ENCODE data around the gene WWOX.
"Not testable (repeated sequence)": the region's sequence is repeated elsewhere in the genome, so short reads cannot be mapped to it uniquely, and the experiment has no call there.

Gene WWOX

DNA sequence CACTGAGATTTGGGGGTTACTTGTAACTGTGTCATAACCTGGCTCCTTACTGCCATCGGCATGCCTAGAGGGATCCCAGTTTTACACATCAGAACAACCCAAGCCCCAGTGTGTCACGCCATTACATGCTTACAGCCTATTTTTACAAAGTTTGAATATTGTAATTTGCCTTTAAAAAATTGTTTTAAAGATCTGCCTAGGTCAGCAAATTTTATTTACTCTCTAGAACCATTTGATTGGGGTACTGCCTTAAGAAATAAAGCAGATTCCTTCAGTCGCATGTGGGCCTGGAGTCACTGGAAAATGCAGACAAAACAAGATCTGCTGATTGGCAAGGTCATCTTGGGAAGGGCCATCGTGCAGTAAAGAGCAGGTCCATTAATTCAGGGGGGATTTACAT lies 566.9 kb downstream of the WWOX start:
- no peak for DNase-seq (ENCODE audit: extremely low read depth in 1 of 2, low read depth in 1 of 2)

DNA sequence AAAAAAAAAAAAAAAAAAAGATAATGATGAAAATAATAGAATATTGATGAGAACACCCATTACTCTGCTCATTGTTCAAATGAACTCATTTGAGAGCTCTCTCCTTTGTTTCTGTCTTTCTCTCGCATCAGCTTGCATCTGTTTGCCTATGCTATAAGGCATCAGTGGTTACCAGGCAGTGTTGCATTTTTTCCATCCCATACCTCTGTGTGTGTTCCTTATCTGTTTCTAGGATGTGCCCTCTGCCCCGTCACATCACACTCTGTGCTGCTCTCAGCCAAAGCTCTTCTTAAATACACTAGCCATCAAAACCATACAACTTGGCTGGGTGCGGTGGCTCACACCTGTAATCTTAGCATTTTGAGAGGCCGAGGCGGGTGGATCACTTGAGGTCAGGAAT lies 568.2 kb downstream of the WWOX start:
- DNase-seq (ENCODE audit: extremely low read depth in 1 of 2, low read depth in 1 of 2), result no peak

DNA sequence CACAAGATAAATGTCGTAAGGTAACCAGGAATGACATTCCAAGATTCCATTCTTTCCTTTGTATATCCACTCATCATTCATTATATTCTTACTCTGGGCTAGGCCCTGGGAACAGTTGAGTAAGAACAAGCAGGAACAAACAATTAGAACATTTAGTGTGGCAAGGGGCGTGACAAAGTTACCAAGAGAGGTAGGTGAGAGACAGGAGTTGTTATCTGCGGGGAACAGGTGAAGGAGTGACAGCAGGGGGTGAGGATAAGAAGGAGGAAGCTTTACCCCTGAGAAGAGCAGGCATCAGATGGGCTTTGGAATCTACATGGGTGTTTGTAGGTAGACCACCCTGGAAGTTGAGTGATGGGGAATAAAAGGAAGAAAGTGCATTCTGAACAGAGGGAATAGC lies 568.9 kb downstream of the WWOX start:
- no peak for DNase-seq (ENCODE audit: extremely low read depth in 1 of 2, low read depth in 1 of 2)

DNA sequence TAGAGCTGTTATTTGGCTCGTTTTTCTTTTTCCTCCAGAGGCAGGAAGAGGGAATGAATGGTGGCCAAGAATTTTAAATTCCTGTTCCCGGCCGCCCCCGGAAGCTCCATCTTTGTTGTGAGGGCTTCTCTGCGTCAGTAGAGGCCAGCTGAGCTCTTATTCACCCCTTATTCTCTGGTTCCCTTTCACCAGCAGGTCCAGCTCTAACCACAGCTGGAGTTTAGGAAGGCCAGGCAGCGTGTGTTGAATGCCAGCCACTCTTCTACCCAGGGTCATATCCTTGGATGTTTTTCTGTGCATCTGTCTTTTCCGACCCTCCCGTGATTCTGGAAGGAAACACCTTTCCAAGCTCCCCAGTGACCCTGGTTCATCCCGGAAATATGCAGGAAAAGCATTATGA lies 570.5 kb downstream of the WWOX start:
- DNase-seq (ENCODE audit: extremely low read depth in 1 of 2, low read depth in 1 of 2), result no peak

DNA sequence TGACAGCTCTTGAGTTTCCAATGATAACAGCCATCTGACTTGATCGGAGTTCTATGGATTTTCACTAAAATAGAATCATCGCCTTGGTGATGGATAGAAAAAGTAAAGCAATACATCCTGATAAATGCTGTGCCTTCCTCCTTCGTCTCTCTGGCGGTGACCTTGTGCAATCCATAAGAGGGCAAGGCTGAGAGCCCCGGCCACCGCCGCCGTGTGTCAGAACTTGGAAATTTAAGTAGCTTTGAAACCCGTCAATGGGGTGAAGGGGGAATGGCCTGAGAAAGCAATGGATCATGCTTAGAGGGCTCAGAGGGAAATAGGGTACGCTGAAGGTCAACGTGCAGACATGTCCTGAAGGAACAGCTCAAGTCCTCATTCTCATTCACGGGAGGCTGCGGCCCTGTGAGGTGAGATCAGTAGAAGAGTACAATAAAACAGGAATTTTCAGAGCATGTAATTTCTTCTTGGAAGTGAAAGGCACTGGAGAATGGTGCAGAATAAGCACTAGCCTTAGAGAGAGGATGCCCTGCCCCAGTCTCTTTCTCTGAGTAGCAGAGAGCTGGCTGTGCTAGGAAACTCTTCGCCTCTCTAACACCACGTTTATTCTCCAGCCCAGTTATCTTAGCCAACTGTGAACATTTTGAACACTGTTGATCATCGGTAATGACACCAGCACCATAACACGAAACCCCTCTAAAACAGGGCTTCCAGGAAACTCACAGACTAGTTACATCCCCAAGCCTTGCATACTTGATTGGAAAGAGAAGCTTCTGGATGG lies 573.5 kb downstream of the WWOX start:
- no peak for DNase-seq (ENCODE audit: extremely low read depth in 1 of 2, low read depth in 1 of 2)

DNA sequence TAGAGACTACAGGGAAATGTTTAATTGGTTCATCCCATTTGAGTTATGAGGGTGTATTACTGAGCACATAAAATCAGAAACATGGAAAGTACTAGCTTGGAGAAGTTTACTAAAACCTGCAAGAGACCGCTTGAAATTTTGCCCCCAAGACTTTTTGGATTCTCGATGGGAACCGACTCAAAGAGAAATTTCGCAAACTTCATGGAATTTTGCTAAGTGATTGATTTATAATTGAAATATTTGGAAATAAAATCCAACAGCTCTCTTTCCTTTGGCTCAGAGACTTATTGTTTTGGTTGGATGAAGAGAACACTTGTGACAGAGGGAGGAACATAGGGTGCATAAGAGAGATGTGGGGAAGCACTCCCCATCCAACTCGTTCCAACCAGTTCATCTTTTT lies 574.4 kb downstream of the WWOX start:
- DNase-seq (ENCODE audit: extremely low read depth in 1 of 2, low read depth in 1 of 2), result no peak

DNA sequence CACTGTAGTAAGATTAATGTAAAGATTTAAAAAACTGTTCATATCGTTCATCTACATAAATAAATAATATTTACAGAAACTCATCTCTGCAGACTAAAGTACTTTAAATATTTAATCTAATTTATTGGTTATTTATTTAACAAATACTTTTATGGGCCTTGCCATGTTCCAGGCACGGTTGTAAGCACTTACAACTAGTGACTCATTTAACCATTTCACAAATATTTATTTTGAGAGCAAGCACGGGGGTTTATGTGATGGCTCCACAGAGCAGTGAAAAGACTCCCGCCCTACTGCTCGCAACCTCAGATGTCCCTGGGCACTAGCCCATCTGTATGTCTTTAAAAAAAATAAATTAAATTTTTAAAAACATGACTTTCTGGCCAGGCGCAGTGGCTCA lies 575.9 kb downstream of the WWOX start:
- DNase-seq (ENCODE audit: extremely low read depth in 1 of 2, low read depth in 1 of 2), result no peak

DNA sequence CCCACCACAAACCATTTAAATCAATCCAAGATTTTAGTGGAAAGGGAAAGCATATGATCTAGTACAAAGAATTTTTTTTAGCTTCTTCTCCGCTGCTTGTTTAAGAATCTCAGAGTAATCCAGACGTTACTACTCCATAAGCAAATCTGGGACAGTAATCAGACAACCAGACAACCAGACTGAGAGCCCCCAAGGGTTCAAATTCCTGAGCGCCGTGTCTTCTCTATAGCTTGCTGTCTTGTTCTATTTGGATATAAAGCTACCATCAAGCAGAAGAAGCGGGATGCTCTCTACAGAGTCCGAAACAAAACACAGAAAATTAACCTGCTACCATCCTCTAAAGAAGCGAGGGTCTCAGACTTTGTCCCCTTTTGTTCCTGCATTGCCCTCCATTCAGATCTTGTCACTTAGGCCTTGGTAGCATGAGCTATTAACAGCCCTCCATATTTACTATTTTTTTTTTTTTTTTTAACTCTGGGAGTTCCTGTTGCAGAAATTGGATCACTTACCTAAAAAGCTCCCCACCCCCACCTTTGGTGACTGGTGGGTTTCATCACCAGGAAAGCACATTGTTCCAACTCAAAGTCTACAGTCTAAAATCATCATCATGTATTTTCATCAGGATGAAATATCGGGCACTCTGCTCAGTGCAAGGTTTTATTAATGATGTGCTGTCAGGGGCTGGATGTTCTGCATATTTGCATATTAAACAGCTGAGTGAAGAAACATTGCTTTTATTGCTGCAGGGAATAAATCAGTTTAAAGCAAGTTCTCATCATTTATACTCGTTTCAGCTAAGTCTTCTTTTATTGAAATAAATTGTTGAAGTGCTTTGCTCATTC lies 576.7 kb downstream of the WWOX start:
- no peak for DNase-seq (ENCODE audit: extremely low read depth in 1 of 2, low read depth in 1 of 2)

DNA sequence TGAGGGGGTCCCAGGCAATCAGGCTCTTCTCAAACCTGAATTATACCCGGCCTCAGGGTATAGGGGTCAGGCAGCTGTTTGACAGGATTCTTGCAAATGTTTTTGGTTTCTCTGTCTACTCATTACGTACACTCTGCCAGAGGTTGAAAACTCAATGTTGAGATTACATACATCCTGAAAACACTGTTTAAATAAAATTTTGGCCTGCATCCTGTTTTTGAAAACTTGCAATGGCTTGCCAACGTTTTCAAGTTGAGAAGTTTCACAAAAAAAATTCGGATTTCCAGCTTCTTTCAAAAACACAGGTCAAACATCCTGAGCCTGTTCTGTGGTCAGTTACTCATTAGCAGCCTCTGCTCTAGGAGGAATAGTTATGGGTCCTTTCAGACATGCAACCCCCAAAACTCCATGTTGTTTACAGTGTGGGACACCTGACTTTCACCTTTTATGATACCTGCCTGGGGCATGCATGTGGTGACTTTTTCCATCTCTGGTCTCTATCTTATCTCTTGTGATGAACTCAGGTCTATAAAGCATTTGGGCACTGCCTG lies 577.8 kb downstream of the WWOX start:
- no peak for DNase-seq (ENCODE audit: extremely low read depth in 1 of 2, low read depth in 1 of 2)

DNA sequence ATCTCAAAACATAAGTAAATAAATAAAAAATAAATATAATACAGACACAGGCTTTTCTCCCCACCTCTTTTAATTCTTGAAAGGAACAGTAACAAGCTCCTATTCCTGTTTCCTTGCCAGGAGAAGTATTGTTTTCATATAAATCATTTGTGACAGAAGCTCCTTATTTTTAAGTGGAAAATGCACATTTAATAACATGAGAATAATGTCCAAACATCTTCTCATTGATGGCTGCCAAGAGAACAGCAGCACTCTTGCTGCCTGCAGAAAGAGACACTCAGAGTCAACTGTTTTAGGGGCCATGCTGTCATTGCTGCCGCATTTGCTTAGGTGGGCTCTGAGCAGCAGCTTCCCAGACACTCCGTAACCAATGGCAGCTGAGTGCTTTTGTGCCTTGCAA lies 580.1 kb downstream of the WWOX start:
- no peak for DNase-seq (ENCODE audit: extremely low read depth in 1 of 2, low read depth in 1 of 2)

DNA sequence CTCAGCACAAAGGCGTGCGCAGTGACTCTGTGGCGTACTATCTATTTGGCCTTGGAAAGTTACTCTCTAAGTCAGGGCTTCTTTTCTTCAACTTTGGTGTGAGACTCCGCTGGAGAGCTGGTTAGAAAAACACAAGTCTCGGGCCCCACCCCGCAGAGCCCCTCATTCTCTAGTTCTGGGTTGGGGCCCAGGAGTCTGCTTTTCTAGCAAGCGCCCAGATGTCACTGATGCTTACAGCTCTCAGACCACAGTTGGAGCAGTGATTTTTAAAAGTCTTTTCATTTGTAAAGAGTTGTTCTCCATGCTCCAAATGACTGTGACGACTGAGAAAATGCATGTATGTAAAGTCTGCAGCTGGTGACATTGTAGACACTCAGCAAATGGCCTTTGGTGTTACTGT lies 582.3 kb downstream of the WWOX start:
- DNase-seq (ENCODE audit: extremely low read depth in 1 of 2, low read depth in 1 of 2), result no peak

DNA sequence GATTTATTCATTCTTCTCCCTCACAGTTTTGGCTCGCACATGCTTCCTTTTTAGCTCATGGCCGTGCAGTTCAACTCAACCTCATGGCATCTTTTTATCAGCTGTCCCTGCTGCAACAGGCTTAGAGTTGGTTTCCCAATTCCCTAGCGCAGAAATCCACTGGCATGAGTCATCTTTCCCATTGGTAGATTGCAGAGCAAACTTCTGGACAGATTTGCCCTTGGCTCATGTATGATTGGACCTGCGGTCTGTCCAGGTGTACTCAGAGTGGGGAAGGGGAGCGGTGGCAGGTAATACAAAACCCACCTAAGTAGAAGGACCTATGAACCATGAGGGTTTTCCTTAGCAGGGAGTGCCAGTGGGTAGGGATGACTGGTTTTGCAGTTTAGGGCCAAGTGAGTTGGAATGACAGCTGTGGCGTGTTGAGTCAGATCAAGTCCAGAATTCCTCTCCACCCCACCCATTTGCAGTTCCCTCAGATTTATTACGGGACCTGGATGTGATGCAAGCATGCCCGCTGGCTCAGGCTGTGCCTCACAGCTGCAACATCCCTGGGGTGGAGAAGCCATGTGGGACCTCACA lies 584.7 kb downstream of the WWOX start:
- no peak for DNase-seq (ENCODE audit: extremely low read depth in 1 of 2, low read depth in 1 of 2)

DNA sequence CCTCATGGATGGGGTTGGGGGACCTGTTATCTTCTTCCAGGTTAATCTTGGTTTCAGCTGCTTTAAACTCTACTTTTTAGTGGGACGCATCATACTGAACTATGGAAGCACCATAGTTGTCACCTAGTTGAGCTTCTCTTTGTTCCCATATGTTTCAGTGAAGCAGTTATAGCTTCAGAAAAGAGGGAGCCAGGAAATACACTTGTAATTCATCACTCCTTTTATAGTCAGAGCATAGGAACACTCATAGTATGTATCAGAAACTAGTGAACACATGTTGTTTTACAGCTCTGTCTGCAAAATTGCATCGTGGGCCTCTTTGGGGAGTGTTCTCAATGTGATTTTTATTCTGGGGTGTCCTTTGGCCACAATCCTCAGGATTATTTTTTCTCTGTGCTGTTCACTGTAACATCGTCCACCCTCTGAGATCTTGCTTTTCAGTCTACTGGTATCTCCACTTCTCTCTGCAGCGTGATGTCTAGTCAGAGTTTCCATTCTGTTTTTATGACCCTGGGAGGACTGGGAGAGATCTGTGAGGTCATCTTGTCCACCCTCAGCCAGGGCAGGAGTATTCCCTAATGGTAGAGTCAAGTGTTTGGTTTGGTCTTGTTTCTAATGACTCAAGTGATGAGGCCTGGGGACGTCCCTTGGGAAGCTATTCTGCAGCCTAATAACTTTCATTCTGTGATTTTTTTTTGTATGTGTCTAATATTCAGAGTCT lies 585.4 kb downstream of the WWOX start:
- DNase-seq (ENCODE audit: extremely low read depth in 1 of 2, low read depth in 1 of 2), result no peak

DNA sequence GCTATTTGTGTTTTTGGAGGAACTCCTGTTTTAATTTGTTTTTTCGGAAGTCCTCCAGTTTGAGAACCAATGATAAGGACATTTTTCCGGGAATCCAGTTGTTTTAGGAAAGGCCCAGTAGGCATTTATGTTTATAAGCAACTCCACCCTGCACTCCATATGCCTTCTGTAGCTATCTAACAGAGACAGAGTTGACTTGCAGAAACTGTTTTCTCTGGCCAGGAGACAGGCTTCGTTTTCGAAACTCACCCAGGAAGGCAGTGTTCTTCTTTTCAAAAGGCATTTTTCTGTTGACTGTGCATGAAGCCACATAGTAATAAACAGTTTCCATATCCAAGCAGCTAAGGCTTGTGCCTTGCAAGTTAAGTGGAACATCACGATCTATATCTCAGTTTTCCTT lies 587.1 kb downstream of the WWOX start:
- DNase-seq (ENCODE audit: extremely low read depth in 1 of 2, low read depth in 1 of 2), result no peak

DNA sequence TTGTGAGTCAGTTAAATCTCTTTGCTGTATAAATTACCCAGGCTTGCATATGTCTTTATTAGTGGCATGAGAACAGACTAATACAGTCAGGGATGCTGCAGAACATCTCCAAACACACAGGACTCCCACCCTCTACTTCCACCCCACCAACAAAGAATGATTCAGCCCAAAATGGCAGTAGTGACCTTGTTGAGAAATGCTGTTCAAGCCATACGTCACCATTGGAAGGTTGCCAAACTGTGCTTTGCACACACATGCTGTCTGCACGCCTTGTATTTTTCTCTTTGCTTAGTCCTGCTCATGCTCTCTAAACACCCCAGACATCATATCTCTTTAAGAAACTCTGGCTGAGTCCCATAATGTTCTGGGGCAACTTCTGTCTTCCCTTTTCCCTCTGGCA lies 589.6 kb downstream of the WWOX start:
- no peak for DNase-seq (ENCODE audit: extremely low read depth in 1 of 2, low read depth in 1 of 2)

DNA sequence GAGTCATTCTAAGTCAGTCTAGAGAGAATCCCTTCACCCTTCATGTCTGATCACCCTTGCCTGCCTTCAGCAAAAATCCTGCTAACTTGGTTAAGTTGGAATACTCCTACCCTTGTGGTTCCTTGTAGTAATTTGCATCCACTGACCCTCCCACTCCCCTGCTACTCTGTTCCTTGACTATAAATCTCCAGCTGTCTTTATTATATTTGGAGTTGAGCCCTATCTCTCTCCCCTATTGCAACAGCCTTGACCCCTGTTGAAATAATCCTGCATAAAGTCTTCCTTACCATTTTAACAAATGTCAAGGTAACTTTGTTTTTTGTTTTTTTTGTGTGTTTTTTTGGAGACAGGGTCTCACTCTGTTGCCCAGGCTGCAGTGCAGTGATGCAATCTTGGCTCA lies 590.1 kb downstream of the WWOX start:
- no peak for DNase-seq (ENCODE audit: extremely low read depth in 1 of 2, low read depth in 1 of 2)

DNA sequence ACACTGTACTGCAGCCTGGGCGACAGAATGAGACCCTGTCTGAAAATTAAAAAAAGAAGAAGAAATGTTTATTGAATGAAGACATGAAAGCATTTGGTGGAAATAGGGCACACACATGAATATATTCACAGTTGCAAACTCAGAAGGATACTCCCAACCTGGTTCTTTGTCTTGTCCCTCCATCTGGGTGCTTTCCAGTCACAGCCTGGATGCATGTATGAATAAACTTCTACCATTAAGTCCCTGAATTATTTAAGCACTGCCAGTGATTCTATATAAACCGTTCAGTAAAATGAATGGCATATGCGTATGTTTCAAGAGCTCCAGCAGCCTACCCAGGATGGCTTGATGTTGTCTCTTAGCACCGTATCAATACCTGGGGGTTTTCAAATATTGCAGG lies 591.1 kb downstream of the WWOX start:
- DNase-seq (ENCODE audit: extremely low read depth in 1 of 2, low read depth in 1 of 2), result no peak

DNA sequence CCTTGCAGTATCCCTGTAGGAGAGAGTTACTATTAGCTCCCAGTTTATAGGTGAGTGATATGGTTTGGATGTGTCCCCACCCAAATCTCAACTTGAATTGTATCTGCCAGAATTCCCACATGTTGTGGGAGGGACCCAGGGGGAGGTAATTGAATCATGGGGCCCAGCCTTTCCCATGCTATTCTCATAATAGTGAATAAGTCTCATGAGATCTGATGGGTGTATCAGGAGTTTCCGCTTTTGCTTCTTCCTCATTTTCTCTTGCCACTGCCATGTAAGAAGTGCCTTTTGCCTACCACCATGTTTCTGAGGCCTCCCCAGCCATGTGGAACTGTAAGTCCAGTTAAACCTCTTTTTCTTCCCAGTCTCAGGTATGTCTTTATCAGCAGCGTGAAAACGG lies 592.3 kb downstream of the WWOX start:
- not testable (repeated sequence) for DNase-seq (ENCODE audit: extremely low read depth in 1 of 2, low read depth in 1 of 2)

DNA sequence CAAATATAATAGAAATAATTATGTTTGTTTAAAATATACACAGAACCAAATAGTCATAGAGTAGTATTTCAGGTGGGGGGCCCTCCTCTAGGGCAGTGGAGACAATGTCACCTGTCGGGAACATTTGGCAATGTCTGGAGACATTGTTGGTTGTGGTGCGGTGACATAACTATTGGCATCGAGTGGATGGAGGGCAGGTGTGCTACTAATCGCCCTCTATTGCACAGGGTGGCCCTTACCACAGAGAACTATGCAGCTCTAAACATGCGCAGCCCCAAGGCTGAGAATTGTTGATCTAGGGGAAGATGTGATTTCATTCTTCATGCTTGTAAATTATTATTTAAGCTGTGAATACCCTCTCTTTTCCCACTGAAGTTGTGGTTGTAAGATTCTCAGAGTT lies 594.0 kb downstream of the WWOX start:
- DNase-seq (ENCODE audit: extremely low read depth in 1 of 2, low read depth in 1 of 2), result no peak

DNA sequence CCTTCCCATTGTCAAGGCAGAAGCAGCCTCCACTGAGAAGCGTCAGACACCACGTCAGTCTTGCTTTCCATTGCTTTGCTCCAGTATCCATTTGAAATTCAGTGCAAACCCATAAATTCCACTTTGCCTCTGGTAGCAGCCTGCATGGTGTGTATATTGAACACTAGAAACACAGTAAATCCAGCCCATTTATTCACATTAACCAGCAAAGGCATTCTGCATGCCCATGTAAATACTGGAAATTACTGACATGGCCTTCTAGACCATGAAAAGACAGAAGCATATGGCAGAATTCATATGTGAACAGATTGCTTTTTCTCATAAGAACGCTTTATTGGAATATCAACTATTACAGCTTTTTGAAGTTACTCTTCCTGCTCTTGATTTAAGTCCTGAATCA lies 595.0 kb downstream of the WWOX start:
- no peak for DNase-seq (ENCODE audit: extremely low read depth in 1 of 2, low read depth in 1 of 2)

DNA sequence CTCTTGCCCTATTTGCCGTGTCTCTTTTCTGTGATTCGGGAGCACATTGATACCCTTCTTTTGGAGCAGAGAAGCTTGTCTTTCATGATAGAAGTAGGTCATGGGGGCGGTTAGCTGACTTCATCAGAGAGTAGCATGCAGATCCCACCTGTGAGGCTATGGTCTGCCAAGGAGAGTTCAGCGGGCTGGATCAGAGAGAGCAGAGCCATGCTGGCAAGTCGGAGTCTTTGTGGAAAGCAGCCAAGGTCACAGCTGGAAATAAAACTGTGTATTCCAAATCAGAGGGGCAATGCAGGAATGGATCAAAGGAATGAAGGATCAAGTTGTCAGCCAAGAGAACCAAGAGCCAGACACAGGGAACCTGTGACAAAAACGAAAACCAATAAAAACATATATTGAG lies 595.9 kb downstream of the WWOX start:
- no peak for DNase-seq (ENCODE audit: extremely low read depth in 1 of 2, low read depth in 1 of 2)

All from stimulated activated CD8-positive, alpha-beta memory T cell treated with anti-CD3 and anti-CD28 coated beads, Interleukin-7, amount 100 ng/mL, for 48 hours (primary cell).